ENCODE results near the gene IPO4.

Gene IPO4

GRCh38 chr14:24130717-24131548 is 57.7 kb downstream of the IPO4 start:
- DNase-seq = no peak

GRCh38 chr14:24130380-24130716 is 58.3 kb downstream of the IPO4 start, which contains the start of gene FITM1:
TSS of gene FITM1 (plus strand) at chr14:24130659. CDS start at chr14:24131564, 905 bp downstream.
- DNase-seq = no peak

Data from NCI-H1694 (cell line).